Medulla oblongata (tissue), 1 donor: ENCODE data around the gene PLA2G2D.

Experiments used
- DNase-seq: peaks from one replicate; pipeline ENCODE4 v3.0.0-alpha.2; 2015; ENCODE audit errors: extremely low spot score

The PLA2G2D gene

DNA sequence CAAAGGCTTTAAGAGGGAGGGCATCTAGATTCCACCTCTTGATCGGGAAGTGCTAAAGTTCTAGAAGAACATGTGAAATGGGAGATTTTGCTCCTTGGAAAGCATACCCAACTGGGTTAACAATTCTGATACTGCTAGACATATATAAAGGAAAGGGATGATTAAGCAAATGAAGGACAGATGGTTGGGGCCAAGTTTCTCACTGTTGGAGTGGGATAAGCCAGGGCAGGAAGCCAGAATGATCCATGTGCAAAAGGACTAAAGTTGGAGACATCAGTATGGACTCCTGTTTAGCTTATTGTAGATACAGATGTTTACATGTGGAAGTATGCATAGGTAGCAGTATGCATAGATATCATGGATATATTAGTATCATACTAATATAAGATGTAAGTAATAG lies 32.5 kb downstream of the PLA2G2D start:
- DNase-seq: no peak

DNA sequence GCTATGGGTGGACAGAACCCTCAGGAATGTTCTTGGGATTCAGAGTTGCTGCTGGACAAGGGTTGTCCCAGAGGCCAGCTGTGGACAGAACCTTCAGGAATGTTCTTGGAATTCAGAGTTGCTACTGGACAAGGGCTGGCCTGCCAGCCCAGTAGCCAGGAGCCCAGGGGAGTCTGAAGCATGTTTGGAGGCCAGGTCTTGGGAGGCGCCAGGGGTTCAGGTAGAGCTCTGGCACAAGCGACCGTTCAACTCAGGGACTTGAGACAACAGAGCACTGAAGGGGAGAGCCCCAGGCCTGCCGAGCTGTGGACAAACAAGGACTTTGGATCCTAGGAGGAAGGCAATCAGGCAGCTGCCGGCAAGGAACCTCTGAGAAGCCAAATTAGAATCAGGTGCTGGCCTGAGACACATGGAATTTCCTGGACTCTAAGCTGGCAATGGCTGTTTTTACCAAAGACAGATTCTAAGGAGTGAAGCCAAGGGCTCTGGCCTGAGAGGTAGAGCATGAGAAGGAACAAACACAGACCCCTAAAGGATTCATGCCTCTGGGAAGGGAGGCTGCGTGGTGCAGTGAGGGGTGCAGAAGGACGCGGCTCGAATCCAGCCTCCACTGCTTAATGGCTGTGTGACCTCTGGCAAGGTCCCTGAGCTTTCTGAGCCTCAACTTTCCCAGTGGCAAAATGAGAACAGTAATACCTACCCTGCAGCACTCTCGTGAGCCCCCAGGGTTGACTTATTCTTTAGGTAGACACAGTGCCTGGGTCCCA lies 36.0 kb downstream of the PLA2G2D start:
- DNase-seq: no peak

DNA sequence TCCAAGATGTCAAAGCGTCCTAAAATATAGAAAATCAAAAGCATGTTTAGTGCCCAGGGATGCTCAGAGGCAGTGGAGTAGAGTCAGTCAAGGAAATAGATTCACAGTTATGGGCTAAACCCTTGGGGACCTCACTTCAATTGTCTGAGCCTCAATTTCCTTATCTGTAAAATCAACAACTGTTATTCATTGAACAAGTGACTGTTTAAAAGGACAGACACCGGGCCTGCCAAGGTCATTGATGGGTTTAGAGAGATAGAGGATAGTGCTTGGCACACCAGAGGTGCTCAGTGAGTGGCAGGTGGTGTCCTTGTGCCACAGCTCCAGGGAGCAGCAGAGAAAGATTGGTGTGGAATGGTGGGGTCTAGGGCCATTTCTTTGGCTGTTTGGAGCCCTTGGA lies 36.6 kb downstream of the PLA2G2D start:
- no peak for DNase-seq

DNA sequence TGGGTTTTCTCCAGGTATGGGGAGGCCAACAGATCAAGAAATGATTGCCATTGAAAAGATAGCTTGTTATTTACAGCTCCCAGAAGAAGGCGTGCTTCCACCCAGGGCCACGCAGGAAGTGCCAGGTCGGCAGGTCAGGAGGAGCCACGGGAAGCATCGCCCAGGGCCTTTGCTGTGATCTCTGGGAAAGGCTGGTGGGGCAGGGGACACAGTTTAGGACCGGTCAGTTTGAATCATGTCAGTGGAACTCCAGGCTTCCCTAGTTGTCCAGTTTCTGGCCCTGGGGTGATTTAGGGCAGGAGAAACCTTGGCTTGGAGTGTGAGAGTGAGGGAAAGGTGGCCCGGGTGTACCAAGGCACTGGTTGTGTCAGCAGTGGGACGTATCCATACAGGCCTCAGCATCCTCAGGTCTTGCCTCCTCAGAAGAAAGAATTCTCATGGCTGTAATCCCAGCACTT lies 38.0 kb downstream of the PLA2G2D start:
- no peak for DNase-seq

DNA sequence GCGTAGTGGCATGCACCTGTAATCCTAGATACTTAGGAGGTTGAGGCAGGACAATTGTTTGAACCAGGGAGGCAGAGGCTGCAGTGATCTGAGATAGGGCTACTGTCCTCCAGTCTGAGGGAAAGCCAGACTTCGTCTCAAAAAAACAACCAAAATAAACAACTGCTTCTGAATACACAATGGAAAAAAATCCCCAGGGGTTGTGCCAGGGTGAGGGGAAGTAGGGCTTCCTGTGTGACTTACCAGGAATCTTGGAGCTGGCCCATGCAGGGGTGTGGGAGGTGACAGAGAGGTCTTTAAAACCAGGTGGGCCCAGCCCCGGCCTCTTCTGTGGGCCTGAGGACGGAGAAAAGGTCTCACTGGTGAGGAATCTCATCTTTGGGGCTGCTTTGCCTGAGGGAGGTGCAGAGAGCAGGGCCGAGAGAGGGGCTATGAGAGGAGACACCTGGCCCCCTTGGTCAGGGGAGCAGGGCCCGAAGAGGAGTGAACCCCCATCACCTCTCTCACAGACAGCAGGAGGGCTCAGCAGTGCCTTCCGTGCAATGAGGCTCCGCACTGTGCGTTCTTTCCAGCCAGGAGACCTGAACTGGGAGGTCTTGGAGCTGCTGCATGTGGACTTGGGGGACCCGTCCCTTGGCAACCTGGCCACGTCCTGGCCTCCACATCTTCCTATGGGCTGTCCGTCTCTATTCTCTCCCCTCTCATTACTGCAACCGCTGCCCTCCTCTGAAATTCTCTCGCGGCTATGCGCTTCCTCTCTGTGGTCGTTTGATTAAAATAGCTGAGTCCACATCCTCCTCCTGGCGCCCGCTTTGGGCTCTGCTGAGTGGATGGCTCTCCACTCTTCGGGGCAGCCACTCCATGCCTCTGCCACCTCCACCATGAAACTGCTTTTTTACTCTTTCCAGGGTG lies 38.6 kb downstream of the PLA2G2D start:
- DNase-seq: peak; percentile 25

DNA sequence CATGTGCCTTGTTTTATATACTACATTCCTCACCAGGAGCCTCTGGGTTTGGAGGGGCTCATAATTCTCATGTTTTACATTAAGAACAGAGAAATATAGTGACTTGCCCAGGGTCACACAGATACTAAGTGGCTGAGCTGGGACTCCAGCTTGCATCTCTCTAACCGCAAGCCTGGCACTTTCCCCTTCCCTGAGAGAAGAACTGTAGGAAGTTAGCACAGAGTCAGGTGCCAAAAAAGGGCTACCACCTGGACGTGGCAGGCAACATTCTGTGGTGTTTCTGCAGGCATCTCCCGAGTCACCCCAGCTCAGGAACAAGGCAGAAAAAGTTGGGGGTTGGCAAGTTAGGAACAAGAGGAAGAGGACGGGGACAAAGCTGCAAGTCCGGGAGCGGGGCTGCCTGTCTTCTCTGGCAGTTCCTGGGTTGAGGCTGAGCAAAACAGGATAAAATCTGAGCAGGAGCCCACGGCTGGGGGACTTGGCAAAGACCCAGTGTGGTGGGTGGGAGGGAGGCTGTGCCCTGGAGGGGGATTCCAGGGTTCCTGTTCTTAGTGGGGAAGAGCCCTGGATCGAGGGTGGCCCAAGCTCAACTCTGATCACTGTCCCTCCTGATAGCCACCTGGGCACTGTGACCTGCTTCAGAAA lies 39.6 kb downstream of the PLA2G2D start:
- DNase-seq: no peak

DNA sequence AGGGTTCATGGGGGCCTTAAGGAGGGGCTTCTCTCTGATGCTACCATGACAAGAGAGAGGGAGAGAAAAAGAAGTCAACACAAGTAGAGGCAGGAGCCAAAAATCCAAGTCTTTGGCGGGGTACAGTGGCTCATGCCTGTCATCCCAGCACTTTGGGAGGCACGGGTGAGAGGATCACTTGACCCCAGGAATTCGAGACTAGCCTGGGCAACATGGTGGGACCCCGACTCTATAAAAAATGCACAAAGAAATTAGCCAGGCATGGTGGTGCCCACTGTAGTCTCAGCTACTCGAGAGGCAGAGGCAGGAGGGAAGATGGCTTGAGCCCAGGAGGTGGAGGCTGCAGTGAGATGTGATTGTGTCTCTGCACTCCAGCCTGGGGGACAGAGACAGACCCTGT lies 40.6 kb downstream of the PLA2G2D start:
- DNase-seq: no peak

DNA sequence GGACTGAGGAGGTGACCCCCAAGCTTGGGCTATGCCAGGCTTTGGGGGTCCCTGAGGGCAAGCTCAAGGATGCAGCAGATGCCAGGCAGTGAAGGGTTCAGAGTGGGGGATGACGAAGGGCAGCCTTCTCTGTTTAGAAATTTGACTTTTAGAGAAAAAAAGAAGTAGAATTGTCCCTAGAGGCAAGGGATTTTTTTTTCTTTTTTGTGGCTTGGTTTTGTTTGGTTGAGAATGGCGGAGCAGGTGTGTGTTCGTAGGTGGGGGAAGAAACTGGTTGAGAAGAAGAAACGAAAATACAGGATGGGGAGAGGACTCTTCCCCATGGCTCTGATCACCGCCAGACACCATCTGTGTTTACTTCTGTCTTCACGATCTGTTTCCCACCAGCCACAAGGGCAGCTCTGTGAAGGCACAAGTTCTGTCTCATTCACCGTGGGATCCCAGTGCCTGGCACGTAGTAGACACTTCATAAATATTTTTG lies 41.1 kb downstream of the PLA2G2D start:
- no peak for DNase-seq

DNA sequence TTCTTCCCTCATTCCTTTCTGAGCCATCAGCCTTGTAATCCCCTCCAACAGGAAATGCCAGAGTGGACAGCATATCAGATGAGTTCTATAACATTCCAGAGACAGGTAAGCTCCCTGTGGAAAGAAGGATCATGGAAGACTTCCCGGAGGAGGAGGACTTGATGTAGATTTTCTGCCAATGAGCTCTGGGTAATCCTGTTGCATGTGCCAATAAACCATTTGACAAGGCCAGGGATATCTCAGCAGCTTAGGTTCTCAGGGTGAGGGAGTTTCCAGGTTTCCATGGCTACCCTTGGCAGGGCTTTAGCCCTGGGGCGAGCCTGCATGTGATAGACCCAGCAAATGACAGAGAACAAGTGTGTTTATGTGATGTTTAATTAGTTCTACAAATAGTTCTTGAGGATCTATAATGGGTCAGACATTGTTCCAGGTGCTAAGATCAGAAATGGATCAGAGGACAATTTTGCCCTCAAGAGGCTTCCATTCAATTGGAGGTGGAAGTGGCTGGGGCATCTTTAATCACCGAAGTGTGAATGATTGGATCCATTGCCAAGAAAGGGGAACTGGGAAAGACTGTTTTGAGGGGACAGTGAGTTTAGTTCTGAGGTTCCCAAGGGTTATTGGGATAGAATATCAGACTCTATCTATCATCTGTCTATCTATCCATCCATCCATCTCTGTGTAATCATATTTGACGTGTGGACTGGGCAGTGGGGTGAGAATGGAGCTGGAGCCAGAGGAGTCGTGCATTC lies 42.5 kb downstream of the PLA2G2D start:
- no peak for DNase-seq

DNA sequence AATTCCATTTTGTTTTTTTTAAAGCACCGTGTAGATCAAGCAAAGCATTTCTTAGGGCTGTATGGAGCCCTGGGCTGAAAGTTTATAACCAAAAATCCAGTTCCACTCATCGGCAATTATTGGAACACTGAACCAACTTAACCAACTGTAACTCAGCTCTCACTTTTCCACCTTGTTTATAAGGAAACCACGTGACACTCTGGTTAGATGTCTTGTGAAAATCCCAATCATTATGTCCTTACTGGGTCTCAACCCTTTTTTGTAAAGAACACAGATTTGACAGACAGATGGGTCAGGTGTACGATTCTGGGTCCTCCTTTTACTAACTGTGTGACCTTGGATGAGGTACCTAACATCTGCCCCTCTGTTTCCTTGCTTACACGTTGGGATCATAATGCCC lies 43.1 kb downstream of the PLA2G2D start:
- DNase-seq: no peak

DNA sequence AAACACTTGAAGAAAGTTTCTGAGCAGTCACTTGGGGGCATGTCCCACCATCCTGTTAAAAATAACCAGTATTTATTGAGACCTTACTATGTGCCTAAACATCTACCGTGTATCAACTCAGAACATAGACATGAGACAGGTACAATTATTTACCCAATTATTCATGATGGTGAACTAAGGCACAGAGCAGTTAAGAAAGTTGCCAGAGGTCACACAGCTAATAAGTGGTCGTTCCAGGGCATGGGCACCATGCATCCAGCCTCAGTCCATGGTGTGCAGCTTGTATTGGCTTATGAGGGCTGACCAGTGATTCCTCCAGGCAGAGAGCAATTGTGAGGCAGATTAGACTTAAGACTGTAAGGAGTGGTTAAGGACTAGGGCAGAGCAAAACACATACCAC lies 44.0 kb downstream of the PLA2G2D start:
- DNase-seq: no peak

DNA sequence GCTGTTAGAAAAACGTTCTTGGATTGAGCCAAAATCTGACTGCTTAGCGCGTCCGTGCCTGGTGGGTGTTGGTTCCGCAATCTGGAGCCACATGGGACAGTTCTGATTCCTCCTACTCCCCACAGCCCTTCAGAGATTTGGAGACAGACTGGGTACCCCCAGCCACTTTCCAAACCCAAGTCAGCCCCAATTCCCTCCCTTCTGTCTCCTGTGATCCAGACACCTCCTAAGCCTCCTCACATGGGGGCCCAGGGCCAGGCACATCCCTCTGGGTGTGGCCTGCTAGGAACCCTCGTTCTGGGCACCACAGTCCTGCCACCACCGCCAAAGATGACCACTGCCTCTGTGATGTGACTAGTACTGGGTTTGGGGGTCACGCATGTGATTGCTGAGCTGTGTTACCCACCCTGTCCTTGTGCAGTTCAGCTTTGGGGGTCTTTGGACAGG lies 44.6 kb downstream of the PLA2G2D start:
- no peak for DNase-seq

DNA sequence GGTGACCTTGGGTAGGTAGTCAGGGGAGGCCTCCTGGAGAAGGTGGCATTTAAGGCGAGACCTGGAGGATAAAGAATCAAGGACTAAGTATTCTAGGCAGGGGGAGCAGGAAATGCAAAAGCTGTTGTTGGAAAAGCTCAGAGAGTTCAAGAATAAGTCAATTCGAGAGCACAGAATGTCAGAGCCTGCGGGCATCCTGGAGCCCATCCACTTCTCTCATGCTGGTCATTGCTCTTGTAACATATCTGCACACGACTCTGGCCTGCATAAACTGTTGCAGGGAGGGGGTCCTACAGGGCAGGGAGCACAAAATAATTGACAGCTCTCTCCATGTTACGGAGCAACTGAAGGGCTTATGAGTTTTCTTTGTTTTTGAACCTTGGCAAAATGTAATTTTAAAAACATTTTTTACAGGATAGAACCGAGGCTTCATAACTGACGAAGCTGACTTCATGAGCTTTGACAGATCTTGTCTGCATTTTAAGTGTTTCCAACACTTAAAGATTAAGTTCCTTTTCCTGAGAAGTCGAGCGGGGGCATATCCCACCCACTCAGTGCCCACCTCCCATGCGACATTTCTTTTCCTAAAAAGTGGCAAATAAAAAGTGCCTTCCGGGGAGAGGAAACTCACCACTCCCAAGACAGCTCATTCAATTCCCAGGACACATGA lies 45.1 kb downstream of the PLA2G2D start:
- no peak for DNase-seq

DNA sequence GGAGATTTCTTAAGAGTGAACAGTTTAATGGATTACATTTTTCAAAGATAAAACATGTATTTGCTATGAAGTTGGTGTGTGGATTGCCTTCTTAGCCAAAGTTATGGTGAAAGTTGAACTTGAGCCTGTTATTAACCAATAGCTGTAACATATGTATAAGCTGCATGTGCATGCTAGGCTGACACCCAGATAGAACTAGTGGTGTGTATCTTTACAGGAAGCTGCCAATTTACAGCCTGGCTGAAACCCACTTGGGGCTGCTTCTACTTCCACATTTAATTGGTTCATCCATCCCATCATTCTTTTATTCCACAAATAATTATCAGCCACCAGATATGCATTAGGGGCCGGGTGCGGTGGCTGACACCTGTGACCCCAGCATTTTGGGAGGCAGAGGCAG lies 46.1 kb downstream of the PLA2G2D start:
- no peak for DNase-seq

DNA sequence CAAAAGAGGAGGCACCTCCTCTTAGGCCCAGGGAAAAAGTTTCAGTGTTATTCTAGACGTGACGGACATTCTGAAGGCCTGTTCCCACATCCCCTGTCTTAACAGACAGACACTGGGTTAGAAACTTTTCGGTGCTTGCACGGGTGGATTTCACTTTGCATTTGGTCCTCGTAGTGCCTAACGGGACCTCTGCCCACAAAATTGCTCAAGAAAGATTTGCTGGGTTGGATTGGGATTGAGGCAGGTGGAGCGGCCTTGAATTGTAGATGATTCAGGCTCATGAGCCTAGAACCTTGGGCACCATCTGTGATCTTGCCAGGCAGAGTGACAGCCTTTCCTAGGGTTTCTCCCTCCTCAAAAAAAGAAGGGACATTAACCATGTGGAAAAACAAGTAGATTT lies 46.6 kb downstream of the PLA2G2D start:
- no peak for DNase-seq

DNA sequence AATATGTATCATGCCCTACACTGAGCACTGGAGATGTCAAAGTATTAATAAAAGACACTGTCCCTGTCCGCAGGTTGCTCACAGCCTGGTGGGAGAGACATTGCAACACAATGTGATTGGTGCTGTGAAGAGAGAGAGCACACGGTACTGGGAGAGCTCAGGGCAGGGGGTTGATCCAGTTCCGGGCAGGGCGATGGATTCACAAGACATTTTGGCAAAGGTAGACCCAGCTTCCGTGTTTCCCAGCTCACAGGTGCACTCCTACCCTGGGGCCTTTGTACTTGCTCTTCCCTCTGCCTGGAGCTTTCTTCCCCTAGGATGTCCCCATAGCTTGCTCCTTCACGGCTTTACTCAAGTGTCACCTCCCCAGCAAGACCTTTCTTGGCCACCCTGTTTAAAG lies 47.9 kb downstream of the PLA2G2D start:
- DNase-seq: no peak

DNA sequence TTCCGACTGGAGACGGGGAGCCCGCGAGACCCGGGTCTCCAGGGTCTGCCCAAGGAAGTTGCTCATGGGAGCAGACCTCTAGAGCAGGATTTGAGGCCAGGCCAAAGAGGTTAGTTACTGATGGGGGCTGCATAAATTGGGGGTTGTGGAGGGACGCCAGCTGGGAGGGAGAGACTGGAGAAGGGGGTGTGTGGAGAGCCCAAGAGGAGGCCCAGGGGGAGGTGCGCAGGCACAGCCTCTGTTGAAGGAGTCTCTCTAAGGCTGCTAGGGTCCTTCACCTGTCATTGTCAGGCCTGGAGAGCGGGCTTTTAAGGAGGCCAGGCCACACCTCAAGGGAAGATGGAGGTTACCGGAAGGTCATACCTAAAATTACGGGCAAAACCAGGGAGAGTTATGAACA lies 49.0 kb downstream of the PLA2G2D start:
- DNase-seq: no peak

DNA sequence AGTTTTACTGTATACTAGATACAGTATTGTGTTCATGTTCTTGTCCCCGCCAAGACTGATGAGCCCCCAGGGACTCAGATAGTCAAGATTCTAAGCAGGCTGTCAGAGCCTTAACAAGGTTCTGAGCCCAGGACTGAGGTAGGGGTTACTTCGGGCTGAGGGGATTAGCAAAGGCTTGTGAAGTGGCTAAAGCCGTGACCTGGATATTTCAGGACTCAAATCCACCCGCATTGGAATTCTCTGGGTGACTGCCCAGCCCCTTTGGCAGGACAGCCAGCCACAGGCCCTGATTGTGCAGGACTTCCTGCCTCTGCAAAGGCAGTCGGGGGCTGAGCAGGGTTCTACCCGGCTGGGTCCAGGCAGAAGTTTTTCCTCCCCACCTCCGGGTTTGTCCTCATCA lies 49.5 kb downstream of the PLA2G2D start, which contains the start of gene PLA2G5:
TSS of gene PLA2G5 (plus strand) at position 321 of the 400 bp plus-strand sequence. CDS start 14,637 bp downstream, outside the sequence.
- DNase-seq: peak; percentile 40

DNA sequence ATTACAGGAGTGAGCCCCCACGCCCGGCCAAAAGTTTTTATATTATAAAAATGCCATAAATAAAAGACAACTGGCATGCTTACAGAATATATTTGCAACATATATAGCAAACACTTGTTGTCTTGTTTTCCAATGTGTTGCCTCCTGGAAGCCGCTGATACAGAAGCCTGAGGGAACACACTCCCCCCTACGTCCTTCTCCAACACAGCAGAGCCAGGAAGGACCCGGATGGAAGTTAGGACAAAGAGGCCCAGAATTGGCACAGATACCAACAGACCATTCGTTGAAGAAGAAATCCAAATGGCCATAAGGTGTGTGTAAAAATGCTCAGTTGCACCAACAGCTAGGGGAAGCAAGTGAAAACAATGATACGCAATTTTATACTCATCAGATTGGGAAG lies 50.6 kb downstream of the PLA2G2D start:
- DNase-seq: no peak

DNA sequence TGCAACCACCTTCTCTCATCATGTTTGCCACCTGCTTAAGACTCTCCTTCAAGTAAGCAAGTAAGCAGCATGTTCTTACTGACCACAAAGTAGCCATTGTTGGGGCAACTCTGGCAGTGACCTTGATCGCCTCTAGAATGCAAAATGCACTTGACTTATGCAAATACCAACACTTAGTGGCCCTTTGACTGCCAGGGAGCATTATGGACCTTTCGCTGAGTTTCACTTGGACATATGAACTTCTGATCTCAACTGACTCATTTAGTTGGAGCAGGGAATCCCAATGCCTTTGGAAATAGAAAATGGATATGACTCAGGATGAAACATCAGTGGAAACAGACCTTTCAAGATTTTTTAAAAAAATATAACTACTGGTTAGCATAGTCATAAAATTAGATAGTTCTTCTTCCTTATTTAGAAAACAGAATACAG lies 55.5 kb downstream of the PLA2G2D start:
- DNase-seq: no peak
